Naive thymus-derived CD4-positive, alpha-beta T cell (primary cell): ENCODE measurements around the gene GADD45B. TPM values are rescaled to one million over a fixed set of nuclear protein-coding genes. Genes with fewer than 3 reads are reported as not detected.
"Not testable (repeated sequence)": the region's sequence is repeated elsewhere in the genome, so short reads cannot be mapped to it uniquely, and the experiment has no call there.

Experiments used
- ATAC-seq: fragments of 150-1000 bp; cut with Tn5 transposase; 2 replicates; pipeline ENCODE4 v1.10.0; 2021; ENCODE audit warnings: mild to moderate bottlenecking, moderate library complexity
- CTCF ChIA-PET: fragments of 350-600 bp; sonication (Branson Sonifier 250); formaldehyde crosslinking; loops from one replicate; lab custom pipeline; 2021; ENCODE audit warnings: antibody characterized with exemption; lab: Charles Lee
- POLR2A ChIA-PET: fragments of 350-600 bp; sonication (Branson Sonifier 250); formaldehyde crosslinking; loops from one replicate; lab custom pipeline; 2021; ENCODE audit warnings: antibody characterized with exemption, inconsistent platforms; lab: Charles Lee
- DNase-seq, 9 donors: peaks; one replicate each; pipeline versions ENCODE4 v3.0.0 to v3.0.0-alpha.2; 2020 to 2022; ENCODE audit warnings: mixed read lengths in 1 of 9
- H3K27ac ChIP-seq: one replicate; pipeline ENCODE4 v1.7.0; 2013; ENCODE audit warnings: mild to moderate bottlenecking, low read depth, low read length, moderate library complexity
- H3K27me3 ChIP-seq, 2 donors: one replicate each; pipeline ENCODE4 v1.7.0; 2013; ENCODE audit warnings: low read length in 2 of 2, mild to moderate bottlenecking in 2 of 2, moderate library complexity in 2 of 2; ENCODE audit not compliant: control insufficient read depth in 2 of 2, insufficient read depth in 2 of 2
- H3K36me3 ChIP-seq, 3 experiments: 1 replicate in 2 of 3; 2 replicates in 1 of 3; pipeline ENCODE4 v1.7.0; 2013; ENCODE audit warnings: low read length in 3 of 3, mild to moderate bottlenecking in 3 of 3, moderate library complexity in 1 of 3; ENCODE audit not compliant: insufficient read depth in 3 of 3, control insufficient read depth in 2 of 3
- H3K4me1 ChIP-seq, 2 donors: one replicate each; pipeline ENCODE4 v1.7.0; 2013; ENCODE audit warnings: low read length in 2 of 2, mild to moderate bottlenecking in 2 of 2, moderate library complexity in 1 of 2; ENCODE audit not compliant: control insufficient read depth in 2 of 2, insufficient read depth in 2 of 2
- H3K4me3 ChIP-seq: 2 replicates; pipeline ENCODE4 v1.7.0; 2013; ENCODE audit warnings: mild to moderate bottlenecking, low read length
- H3K9me3 ChIP-seq, 3 experiments: 1 replicate in 2 of 3; 2 replicates in 1 of 3; pipeline ENCODE4 v1.7.0; 2013; ENCODE audit warnings: low read length in 3 of 3; ENCODE audit not compliant: control insufficient read depth in 2 of 3
- H3K27ac Mint-ChIP-seq, 9 donors: one replicate each; pipeline ENCODE4 v1.8.0; 2020 to 2022; ENCODE audit warnings: mixed read lengths in 9 of 9, mild to moderate bottlenecking in 8 of 9, moderate library complexity in 5 of 9, inconsistent platforms in 2 of 9
- H3K27me3 Mint-ChIP-seq, 5 donors: one replicate each; pipeline ENCODE4 v1.8.0; 2021 to 2022; ENCODE audit warnings: mixed read lengths in 5 of 5, mild to moderate bottlenecking in 1 of 5
- H3K36me3 Mint-ChIP-seq, 5 donors: one replicate each; pipeline ENCODE4 v1.8.0; 2020 to 2022; ENCODE audit warnings: mixed read lengths in 5 of 5, mild to moderate bottlenecking in 3 of 5, inconsistent platforms in 1 of 5
- H3K4me1 Mint-ChIP-seq, 7 donors: one replicate each; pipeline ENCODE4 v1.8.0; 2020 to 2022; ENCODE audit warnings: mixed read lengths in 7 of 7, mild to moderate bottlenecking in 3 of 7, inconsistent platforms in 1 of 7
- H3K4me3 Mint-ChIP-seq, 10 donors: one replicate each; pipeline ENCODE4 v1.8.0; 2020 to 2022; ENCODE audit warnings: mild to moderate bottlenecking in 10 of 10, mixed read lengths in 10 of 10, moderate library complexity in 6 of 10, inconsistent platforms in 2 of 10
- H3K9me3 Mint-ChIP-seq, 11 donors: one replicate each; pipeline ENCODE4 v1.8.0; 2020 to 2022; ENCODE audit warnings: mixed read lengths in 11 of 11, mild to moderate bottlenecking in 4 of 11, inconsistent platforms in 1 of 11, moderate library complexity in 1 of 11
- intact Hi-C, 2 donors: fragments of 100-400 bp; cut with micrococcal nuclease; formaldehyde crosslinking; loops; one replicate each; pipeline ENCODE4 v1.15.1; 2023
- polyA plus RNA-seq, 2 donors: library from polyadenylated mRNA; unstranded; fragments of 300-500 nt; fragmentation: Illumina TruSeq; gene quantifications; one replicate each; pipeline ENCODE4 v1.2.3, GENCODE V29; 2021
- total RNA-seq, 6 experiments: library from RNA in 5 of 6; stranded (reverse) in 5 of 6; gene quantifications; 1 replicate in 5 of 6; 2 replicates in 1 of 6; pipeline ENCODE4 v1.2.3 and lab custom pipeline; 2021 to 2026

GADD45B gene
- total and polyA plus RNA-seq, 7 experiments from 2014 or later: 30.1 to 157 (median 82.8) TPM

DNA sequence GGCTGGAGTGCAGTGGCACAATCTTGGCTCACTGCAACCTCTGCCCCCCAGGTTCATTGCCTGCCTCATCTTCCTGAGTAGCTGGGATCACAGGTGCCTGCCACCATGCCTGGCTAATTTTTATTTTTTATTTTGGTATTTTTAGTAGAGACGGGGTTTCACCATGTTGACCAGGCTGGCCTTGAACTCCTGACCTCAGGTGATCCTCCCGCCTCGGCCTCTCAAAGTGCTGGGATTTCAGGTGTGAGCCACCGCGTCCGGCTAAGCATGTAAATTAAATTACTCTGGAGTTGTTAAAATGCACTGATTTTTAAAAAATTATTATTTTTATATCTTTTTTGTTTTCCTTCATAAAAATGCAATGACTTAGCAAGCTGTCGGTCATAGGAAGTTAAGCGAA, 30.7 kb downstream of the GADD45B start:
- ATAC-seq, H3K36me3 Mint-ChIP-seq, H3K27ac ChIP-seq, H3K27me3 ChIP-seq, intact Hi-C loops, H3K36me3 ChIP-seq, H3K27me3 Mint-ChIP-seq, DNase-seq, H3K4me3 ChIP-seq, H3K9me3 Mint-ChIP-seq, H3K9me3 ChIP-seq: not testable (repeated sequence)
- Mint-ChIP-seq H3K4me1 (peaks cover 6 to 30% (median 21%) of the 10 kb centered on the region in 7 donors), H3K27ac (peak overlapping the region in 4 of 9 donors; percentile 74 to 92 (median 88)), H3K4me3 (peak overlapping the region in 3 of 10 donors; percentile 39 to 72 (median 54))
- CTCF ChIA-PET: interaction anchor here (0.7 to 0.8 kb wide), 3 partner anchors 10 to 1973 kb away, joined by 3 to 4 read pairs (median 3); partner anchors contain the start of gene GADD45B
- H3K4me1 ChIP-seq: peaks cover 11 to 15% of the 10 kb centered on the region in 2 donors
- POLR2A ChIA-PET: interaction anchor here (7.3 kb wide), 1 partner anchor 29 kb away, joined by 145 read pairs; the partner anchor contains the start of gene GADD45B

DNA sequence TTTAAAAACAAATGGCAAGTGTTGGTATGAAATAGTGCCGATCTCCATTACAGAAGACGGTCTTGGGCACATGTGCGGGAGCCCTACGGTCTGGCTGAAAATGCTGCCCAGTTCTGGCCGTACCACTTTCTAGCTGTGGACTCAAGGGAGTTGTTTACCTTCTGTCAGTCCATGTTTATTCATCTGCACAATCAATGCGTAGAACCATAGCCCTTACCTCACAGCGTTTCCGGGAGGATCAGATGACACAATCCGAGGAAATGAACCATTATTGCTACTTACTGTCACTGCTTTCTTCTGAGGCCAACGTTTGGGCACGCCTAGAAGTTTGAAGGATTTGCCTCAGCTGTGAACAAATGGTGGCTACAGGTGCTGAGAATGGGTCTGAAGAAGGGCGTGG, 31.2 kb downstream of the GADD45B start:
- H3K9me3 ChIP-seq: no peaks in the 10 kb centered on the region
- peak overlapping the region in 7 of 9 donors; percentile 74 to 92 (median 86) for H3K27ac Mint-ChIP-seq
- H3K9me3 Mint-ChIP-seq: no peaks in the 10 kb centered on the region
- intact Hi-C loops: no loop called here
- peaks cover 0 to 5% (median 0%) of the 10 kb centered on the region in 5 donors for H3K36me3 Mint-ChIP-seq
- DNase-seq: peak in 7 of 9 donors; percentile 41 to 70 (median 62)
- CTCF ChIA-PET: interaction anchor here (0.7 to 1.0 kb wide), 4 partner anchors 11 to 1973 kb away, joined by 3 to 4 read pairs (median 4); partner anchors contain the start of gene GADD45B
- POLR2A ChIA-PET: interaction anchor here (7.3 kb wide), 1 partner anchor 29 kb away, joined by 145 read pairs; the partner anchor contains the start of gene GADD45B
- H3K27me3 Mint-ChIP-seq: peaks cover 0 to 7% (median 0%) of the 10 kb centered on the region in 5 donors
- peak overlapping the region; percentile 25 to 77 (median 68) for H3K4me3 Mint-ChIP-seq
- no peak overlapping the region for H3K27ac ChIP-seq
- H3K4me3 ChIP-seq: no peak overlapping the region
- ATAC-seq: peak; percentile 72
- H3K4me1 ChIP-seq: peaks cover 11 to 15% of the 10 kb centered on the region in 2 donors
- H3K4me1 Mint-ChIP-seq: peaks cover 6 to 30% (median 21%) of the 10 kb centered on the region in 7 donors
- H3K27me3 ChIP-seq: no peaks in the 10 kb centered on the region
- no peaks in the 10 kb centered on the region for H3K36me3 ChIP-seq

- Histone ChIP-seq H3K4me1 (peaks cover 2 to 3% of the 10 kb centered on the region in 2 donors), H3K27me3 (no peaks in the 10 kb centered on the region), H3K9me3 (no peaks in the 10 kb centered on the region), H3K36me3 (no peaks in the 10 kb centered on the region), H3K27ac (no peak overlapping the region), H3K4me3 (no peak overlapping the region)
- peaks cover 1 to 18% (median 8%) of the 10 kb centered on the region in 7 donors for H3K4me1 Mint-ChIP-seq
- CTCF ChIA-PET: no interaction called here
- intact Hi-C loops: no loop called here
- no peak overlapping the region for H3K4me3 Mint-ChIP-seq
- H3K9me3 Mint-ChIP-seq: no peaks in the 10 kb centered on the region
- H3K36me3 Mint-ChIP-seq: peaks cover 0 to 3% (median 0%) of the 10 kb centered on the region in 5 donors
- no peak for DNase-seq
- ATAC-seq: no peak
- peaks cover 0 to 7% (median 0%) of the 10 kb centered on the region in 5 donors for H3K27me3 Mint-ChIP-seq
- peak overlapping the region in 1 of 9 donors; percentile 46 for H3K27ac Mint-ChIP-seq
- POLR2A ChIA-PET: interaction anchor here (0.7 kb wide), 1 partner anchor 12 kb away, joined by 3 read pairs; no protein-coding TSS in a partner anchor
These were observed 33.2 kb downstream of the GADD45B start for GRCh38 chr19:2509096-2509495.

DNA sequence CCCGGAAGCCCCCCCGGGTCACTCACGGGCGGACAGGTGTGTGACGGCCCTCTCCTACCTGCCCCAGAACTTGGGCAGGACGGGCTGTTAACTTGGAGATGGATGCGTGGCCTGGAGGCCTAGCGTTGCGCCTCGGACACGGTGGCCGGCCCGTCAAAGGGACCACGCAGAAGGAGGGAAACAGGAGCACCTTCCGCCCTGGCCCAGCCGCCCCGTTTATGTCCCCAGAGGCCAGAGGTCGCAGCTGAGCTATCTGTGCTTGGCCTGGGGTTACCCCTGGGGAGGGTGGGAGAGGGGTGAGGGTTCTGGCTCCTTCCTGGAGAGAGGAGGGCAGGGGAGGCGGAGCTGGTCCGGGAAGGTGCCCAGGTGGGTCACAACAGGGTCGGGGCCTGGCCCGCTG, 35.6 kb downstream of the GADD45B start:
- intact Hi-C loops: no loop called here
- Histone ChIP-seq H3K27me3 (no peaks in the 10 kb centered on the region), H3K36me3 (no peaks in the 10 kb centered on the region), H3K9me3 (no peaks in the 10 kb centered on the region), H3K4me3 (no peak overlapping the region), H3K27ac (no peak overlapping the region), H3K4me1 (peaks cover 0 to 3% of the 10 kb centered on the region in 2 donors)
- DNase-seq: no peak
- ChIA-PET CTCF (no interaction called here), POLR2A (no interaction called here)
- Mint-ChIP-seq H3K4me1 (peaks cover 0 to 14% (median 7%) of the 10 kb centered on the region in 7 donors), H3K36me3 (peaks cover 0 to 8% (median 0%) of the 10 kb centered on the region in 5 donors), H3K9me3 (peaks cover 0 to 3% (median 0%) of the 10 kb centered on the region in 11 donors), H3K27ac (peak overlapping the region in 1 of 9 donors; percentile 14), H3K4me3 (no peak overlapping the region), H3K27me3 (peaks cover 0 to 2% (median 0%) of the 10 kb centered on the region in 5 donors)
- ATAC-seq: no peak

DNA sequence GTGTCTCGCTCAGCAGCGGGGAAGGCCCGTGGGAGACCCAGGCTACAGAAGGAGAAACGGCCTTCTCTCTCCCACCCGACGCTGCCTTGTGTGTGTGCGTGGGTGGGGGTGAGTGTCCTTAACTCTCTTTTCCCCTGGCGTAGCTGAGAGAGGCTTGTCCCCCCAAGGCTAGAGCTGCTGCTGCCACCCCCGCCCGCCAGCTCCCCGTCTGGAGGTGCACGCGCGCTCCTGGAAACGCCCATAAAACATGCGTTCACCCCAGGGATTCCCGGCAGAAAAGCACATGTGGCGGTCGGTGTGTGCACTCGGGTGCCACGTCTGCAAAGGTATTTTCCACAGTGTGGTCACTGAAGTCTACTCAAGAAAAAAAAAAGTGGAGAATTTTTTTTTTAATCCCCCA, 36.1 kb downstream of the GADD45B start:
- CTCF ChIA-PET: no interaction called here
- H3K4me3 Mint-ChIP-seq: no peak overlapping the region

GRCh38 chr19:2512523-2513431, 36.9 kb downstream of the GADD45B start:
- H3K9me3 Mint-ChIP-seq: peaks cover 0 to 3% (median 0%) of the 10 kb centered on the region in 11 donors
- no peaks in the 10 kb centered on the region for H3K9me3 ChIP-seq
- CTCF ChIA-PET: no interaction called here
- no peaks in the 10 kb centered on the region for H3K4me1 ChIP-seq
- no peaks in the 10 kb centered on the region for H3K27me3 Mint-ChIP-seq
- no peak overlapping the region for H3K4me3 ChIP-seq
- POLR2A ChIA-PET: interaction anchor here (0.6 to 0.7 kb wide), 2 partner anchors 9 to 36 kb away, joined by 3 read pairs; no protein-coding TSS in a partner anchor
- no peak for ATAC-seq
- peaks cover 0 to 4% (median 3%) of the 10 kb centered on the region in 7 donors for H3K4me1 Mint-ChIP-seq
- H3K27ac Mint-ChIP-seq: no peak overlapping the region
- H3K36me3 ChIP-seq: no peaks in the 10 kb centered on the region
- no peaks in the 10 kb centered on the region for H3K27me3 ChIP-seq
- no peak overlapping the region for H3K4me3 Mint-ChIP-seq
- peaks cover 0 to 8% (median 0%) of the 10 kb centered on the region in 5 donors for H3K36me3 Mint-ChIP-seq
- H3K27ac ChIP-seq: no peak overlapping the region
- no peak for DNase-seq
- intact Hi-C loops: no loop called here

More for the DNA sequence above, 36.1 kb downstream of the GADD45B start:
- H3K4me1 ChIP-seq: peaks cover 0 to 2% of the 10 kb centered on the region in 2 donors
- peaks cover 0 to 2% (median 0%) of the 10 kb centered on the region in 5 donors for H3K27me3 Mint-ChIP-seq
- POLR2A ChIA-PET: interaction anchor here (0.6 kb wide), 1 partner anchor 9 kb away, joined by 3 read pairs; no protein-coding TSS in a partner anchor
- H3K36me3 Mint-ChIP-seq: peaks cover 0 to 8% (median 0%) of the 10 kb centered on the region in 5 donors
- H3K9me3 ChIP-seq: no peaks in the 10 kb centered on the region
- H3K36me3 ChIP-seq: no peaks in the 10 kb centered on the region
- no peak overlapping the region for H3K4me3 ChIP-seq
- H3K27me3 ChIP-seq: no peaks in the 10 kb centered on the region
- DNase-seq (no peak), ATAC-seq (no peak)
- H3K4me1 Mint-ChIP-seq: peaks cover 0 to 12% (median 7%) of the 10 kb centered on the region in 7 donors
- H3K27ac ChIP-seq: no peak overlapping the region
- intact Hi-C loops: no loop called here
- no peak overlapping the region for H3K27ac Mint-ChIP-seq
- peaks cover 0 to 3% (median 0%) of the 10 kb centered on the region in 11 donors for H3K9me3 Mint-ChIP-seq
